ENCODE measurements around the gene ERFE. TPM values are rescaled to one million over a fixed set of nuclear protein-coding genes. Genes with fewer than 3 reads are reported as not detected.

Gene ERFE
- polyA plus RNA-seq, 4 donors = 4.4 to 7.8 (median 5.1) TPM

DNA sequence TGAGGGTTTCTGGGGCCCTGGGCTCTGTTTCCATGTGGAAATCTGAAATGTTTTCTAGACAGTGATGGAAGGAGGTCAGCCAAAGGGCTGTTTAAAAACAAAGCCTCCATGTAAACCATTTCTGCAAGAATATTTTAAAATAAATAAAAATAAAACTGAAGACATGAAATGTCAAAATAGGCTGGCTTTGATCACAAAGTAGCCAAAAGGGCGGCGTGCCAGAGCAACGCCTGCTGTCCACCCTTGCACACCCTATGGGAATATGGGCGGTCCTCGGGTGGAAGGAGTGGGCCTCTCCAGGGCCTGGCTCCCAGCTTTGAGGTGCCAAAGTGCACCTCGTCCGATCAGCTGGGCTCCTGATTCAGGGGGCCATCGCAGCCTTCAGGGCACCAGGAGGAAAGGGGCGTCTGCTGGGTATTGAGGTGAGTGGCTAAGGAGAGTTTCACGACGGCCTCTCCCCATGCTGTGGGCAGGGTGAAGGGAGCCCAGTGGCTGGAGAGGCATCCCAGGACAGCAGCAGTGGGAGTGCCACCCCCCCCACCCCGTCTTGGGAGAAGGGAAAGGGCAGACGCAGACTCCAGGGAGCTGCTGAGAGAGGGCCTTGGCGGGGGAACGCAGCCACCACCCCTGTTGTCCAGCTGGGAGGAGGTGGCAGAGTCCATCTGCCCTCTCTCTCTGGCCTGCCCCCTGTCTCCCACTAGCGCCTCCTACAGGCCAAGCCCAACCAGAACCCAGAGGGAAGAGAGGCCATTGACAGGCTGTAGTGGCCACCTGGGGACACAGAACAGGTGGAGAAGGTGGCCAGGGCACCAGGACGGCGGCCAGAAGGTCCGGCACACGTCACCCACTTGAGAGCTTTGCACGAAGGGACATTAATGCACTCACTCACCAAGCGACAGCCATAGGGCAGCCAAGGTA, 5.7 kb upstream of the ERFE start:
- DNase-seq (ENCODE audit: low read depth in 4 of 4, low spot score in 2 of 4) = no peak

- no peak for DNase-seq (ENCODE audit: low read depth in 4 of 4, low spot score in 2 of 4)
Measured at GRCh38 chr2:238154570-238154969, 4.2 kb upstream of the ERFE start.

DNA sequence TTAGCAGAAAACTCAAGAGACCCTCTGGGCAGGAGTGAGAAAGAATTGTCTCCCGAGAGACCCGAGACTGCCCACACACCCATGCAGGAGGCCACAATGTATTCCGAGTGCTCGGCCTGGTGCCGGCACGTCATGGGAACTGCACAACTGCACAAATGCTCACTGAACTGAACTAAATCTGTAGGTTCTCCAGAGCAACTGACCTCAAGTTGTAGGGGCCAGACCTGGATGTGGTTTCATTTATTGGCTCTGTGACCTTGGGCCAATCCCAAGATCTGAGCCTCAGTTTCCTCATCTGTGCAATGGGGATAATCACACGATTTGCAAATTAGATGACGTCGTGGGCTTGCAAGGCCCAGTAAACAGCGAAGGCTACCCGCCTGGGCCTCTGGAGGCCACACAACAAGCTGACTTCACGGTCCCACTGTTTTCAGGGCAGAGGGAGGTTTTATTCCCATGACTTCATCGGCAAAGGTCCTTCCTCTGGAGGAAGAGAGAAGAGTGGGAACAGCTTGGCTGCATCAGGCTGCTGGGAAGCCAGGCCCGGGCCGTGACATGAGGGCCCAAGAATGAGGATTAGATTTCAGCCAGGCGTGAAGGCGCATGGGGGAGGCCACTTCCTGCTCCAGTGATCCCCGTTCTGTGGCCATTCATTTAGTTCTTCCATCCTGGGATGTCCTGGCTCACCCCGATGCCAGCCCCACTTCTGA, 3.6 kb upstream of the ERFE start:
- DNase-seq (ENCODE audit: low read depth in 4 of 4, low spot score in 2 of 4) = peak; percentile 65 to 87 (median 78)

GRCh38 chr2:238155761-238156694, 2.7 kb upstream of the ERFE start:
- DNase-seq (ENCODE audit: low read depth in 4 of 4, low spot score in 2 of 4) = no peak

- no peak for DNase-seq (ENCODE audit: low read depth in 4 of 4, low spot score in 2 of 4)
Measured at GRCh38 chr2:238157506-238158017, 1.2 kb upstream of the ERFE start.

- DNase-seq (ENCODE audit: low read depth in 4 of 4, low spot score in 2 of 4) = no peak
Measured at GRCh38 chr2:238158018-238158508, 707 bp upstream of the ERFE start.

- DNase-seq (ENCODE audit: low read depth in 4 of 4, low spot score in 2 of 4) = no peak
Measured at GRCh38 chr2:238159071-238159539, 335 bp downstream of the ERFE start.

GRCh38 chr2:238159661-238160205, 963 bp downstream of the ERFE start:
- no peak for DNase-seq (ENCODE audit: low read depth in 4 of 4, low spot score in 2 of 4)

DNA sequence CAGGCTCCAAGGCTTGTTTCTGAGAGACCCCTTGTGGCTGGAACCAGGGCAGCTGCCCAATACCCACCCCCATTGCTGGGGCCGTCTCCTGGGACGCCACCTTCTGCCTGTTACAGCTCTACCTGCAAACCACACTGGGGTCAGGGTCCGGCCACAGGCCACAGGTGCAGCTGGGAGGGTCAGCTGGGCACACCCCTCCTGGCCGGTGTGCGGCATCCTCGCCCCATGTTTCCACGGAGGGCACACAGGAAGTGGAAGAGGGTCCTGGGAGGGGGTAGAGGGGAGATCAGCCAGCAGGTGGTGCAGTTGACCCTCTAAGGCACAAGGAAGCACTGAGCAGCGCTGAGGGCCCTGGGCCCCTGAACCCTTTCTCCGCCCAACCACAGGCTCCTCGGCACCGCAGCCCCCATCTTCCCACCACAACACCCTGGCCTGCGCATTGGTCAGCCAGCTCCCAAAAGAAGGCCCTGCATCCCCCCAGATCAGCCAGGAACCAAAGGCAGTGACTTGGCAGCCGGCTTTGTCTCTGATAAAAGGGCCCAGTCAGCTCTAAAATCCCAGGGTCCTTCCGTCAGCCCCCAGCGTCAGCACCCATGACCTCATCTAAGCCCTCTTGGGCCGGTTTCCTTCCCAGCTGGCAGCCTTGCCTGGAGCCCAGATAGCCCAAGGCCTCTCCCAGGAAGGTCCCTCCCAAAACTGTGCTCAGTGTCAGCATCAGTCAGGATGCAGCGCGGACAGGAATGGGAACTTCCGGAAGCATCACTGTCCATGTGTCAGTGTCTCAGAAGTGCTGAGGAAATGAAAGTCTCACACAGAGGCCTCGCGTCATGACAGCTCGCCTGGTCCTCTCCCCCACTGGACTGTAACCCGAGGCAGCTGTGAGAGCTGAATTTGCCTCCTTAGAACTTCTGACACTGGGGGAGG, 1.7 kb downstream of the ERFE start:
- no peak for DNase-seq (ENCODE audit: low read depth in 4 of 4, low spot score in 2 of 4)

GRCh38 chr2:238161291-238162051, 2.7 kb downstream of the ERFE start:
- DNase-seq (ENCODE audit: low read depth in 4 of 4, low spot score in 2 of 4) = no peak

- no peak for DNase-seq (ENCODE audit: low read depth in 4 of 4, low spot score in 2 of 4)
Measured at GRCh38 chr2:238162251-238162845, 3.6 kb downstream of the ERFE start.

GRCh38 chr2:238162846-238163441, 4.2 kb downstream of the ERFE start:
- no peak for DNase-seq (ENCODE audit: low read depth in 4 of 4, low spot score in 2 of 4)

DNA sequence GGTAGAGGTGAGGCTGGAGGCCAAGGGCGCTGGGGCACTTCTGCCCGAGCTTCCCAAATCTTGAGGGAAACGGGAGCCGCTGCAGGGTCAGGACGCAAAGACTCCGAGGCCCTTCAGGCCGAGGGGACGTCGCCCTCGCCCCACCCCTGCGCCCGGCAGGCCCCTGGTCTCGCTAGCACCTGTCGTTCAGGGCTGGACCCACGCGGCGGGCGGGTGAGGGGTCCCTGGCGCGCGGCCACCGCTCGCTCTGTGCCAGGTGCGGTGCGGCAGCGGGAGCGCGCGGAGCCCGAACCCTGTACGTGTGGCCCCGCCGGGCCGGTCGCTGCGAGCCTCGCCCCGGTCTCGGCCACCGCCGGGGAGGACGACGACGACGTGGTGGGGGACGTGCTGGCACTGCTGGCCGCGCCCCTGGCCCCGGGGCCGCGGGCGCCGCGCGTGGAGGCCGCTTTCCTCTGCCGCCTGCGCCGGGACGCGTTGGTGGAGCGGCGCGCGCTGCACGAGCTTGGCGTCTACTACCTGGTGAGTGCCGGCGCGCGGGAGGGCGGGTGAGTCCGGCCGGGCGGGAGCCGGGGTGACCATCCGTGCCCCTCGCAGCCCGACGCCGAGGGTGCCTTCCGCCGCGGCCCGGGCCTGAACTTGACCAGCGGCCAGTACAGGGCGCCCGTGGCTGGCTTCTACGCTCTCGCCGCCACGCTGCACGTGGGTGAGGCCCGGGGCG, 4.9 kb downstream of the ERFE start:
- no peak for DNase-seq (ENCODE audit: low read depth in 4 of 4, low spot score in 2 of 4)

- DNase-seq (ENCODE audit: low read depth in 4 of 4, low spot score in 2 of 4) = no peak
Measured at GRCh38 chr2:238164906-238165287, 6.1 kb downstream of the ERFE start.

GRCh38 chr2:238165288-238165921, 6.6 kb downstream of the ERFE start:
- DNase-seq (ENCODE audit: low read depth in 4 of 4, low spot score in 2 of 4) = no peak

Data from left renal cortex interstitium (tissue), 4 donors.